NCI-H526 (cell line): Measurements from ENCODE around the gene RPL39.
"Not testable (repeated sequence)": the region's sequence is repeated elsewhere in the genome, so short reads cannot be mapped to it uniquely, and the experiment has no call there.

Experiments
- DNase-seq, 2 experiments: peaks; one replicate each; lab custom pipeline; 2025; lab: John Stamatoyannopoulos, UW

Gene RPL39

GRCh38 chrX:119791437-119792231 is at the start of gene RPL39:
RPL39 (minus strand) TSS chrX:119791630; CDS start chrX:119791576, 54 bp downstream.
- peak; percentile 80 to 92 for DNase-seq

- no peak for DNase-seq
These were observed 42.5 kb upstream of the RPL39 start for GRCh38 chrX:119833905-119834304.

- DNase-seq, result no peak
These were observed 37.0 kb upstream of the RPL39 start for GRCh38 chrX:119828446-119828845.

GRCh38 chrX:119826399-119826959 is 35.0 kb upstream of the RPL39 start:
- DNase-seq, result no peak

GRCh38 chrX:119824221-119824620 is 32.8 kb upstream of the RPL39 start:
- DNase-seq, result not testable (repeated sequence)

- not testable (repeated sequence) for DNase-seq
These were observed 30.3 kb upstream of the RPL39 start for GRCh38 chrX:119821703-119822102.

GRCh38 chrX:119817130-119817690 is 25.8 kb upstream of the RPL39 start:
- no peak for DNase-seq

GRCh38 chrX:119816300-119816699 is 24.9 kb upstream of the RPL39 start:
- no peak for DNase-seq

GRCh38 chrX:119809185-119809666 is 17.8 kb upstream of the RPL39 start:
- no peak for DNase-seq

- DNase-seq, result not testable (repeated sequence)
These were observed 17.0 kb upstream of the RPL39 start for GRCh38 chrX:119808461-119808860.

- no peak for DNase-seq
These were observed 11.1 kb upstream of the RPL39 start for GRCh38 chrX:119802546-119802945.

- DNase-seq, result no peak
These were observed 10.1 kb upstream of the RPL39 start for GRCh38 chrX:119801253-119802221.

GRCh38 chrX:119790977-119791436 is 423 bp downstream of the RPL39 start:
- DNase-seq, result peak in 1 of 2 experiments; percentile 43

GRCh38 chrX:119784747-119785446 is 6.5 kb downstream of the RPL39 start:
- DNase-seq, result peak in 1 of 2 experiments; percentile 21

- DNase-seq, result no peak
These were observed 8.4 kb downstream of the RPL39 start for GRCh38 chrX:119783026-119783425.

- DNase-seq, result no peak
These were observed 12.6 kb downstream of the RPL39 start for GRCh38 chrX:119778829-119779228.

GRCh38 chrX:119775517-119776238 is 15.8 kb downstream of the RPL39 start:
- no peak for DNase-seq

- not testable (repeated sequence) for DNase-seq
These were observed 22.0 kb downstream of the RPL39 start for GRCh38 chrX:119769388-119769787.

GRCh38 chrX:119768436-119768835 is 23.0 kb downstream of the RPL39 start:
- not testable (repeated sequence) for DNase-seq

- no peak for DNase-seq
These were observed 27.5 kb downstream of the RPL39 start for GRCh38 chrX:119763836-119764387.
